ENCODE results near the gene IL16.
A peak's percentile ranks its signal among the peaks of the same experiment; 100 is the strongest.

The IL16 gene

DNA sequence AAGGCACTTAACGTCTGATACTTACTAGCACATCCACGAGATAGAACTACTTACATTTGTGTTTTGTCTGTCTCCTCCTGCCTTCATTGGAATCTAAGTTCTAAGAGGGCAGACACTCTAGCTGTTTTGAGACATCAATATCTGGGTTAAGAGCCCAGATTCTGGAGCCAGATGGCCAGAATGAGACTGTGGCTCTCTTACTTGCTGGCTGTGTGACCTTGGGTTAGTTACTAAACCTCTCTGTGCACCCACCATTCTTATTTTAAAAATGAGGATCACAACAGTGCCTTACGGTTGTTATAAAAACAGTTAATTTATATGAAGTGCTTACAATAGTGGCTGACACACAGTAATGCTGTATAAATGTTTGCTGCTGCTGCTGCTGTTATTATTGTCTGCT lies 119.6 kb downstream of the IL16 start:
- no peaks in the 10 kb centered on the region for H3K9me3 ChIP-seq (ENCODE audit: control insufficient read depth in 1 of 2, low read length in 2 of 2)
- H3K36me3 ChIP-seq (ENCODE audit: control insufficient read depth in 1 of 2, insufficient read depth in 2 of 2, low read length in 2 of 2) = peaks cover 32 to 87% of the 10 kb centered on the region in 2 donors
- H3K9ac ChIP-seq (ENCODE audit: low read depth in 1 of 2, low read length in 2 of 2) = no peak overlapping the region
- H3K4me1 ChIP-seq (ENCODE audit: control insufficient read depth in 1 of 2, insufficient read depth in 2 of 2, low read length in 2 of 2) = peaks cover 8 to 9% of the 10 kb centered on the region in 2 donors
- no peak overlapping the region for H3K27ac ChIP-seq (ENCODE audit: low read depth, low read length)
- no peaks in the 10 kb centered on the region for H3K27me3 ChIP-seq (ENCODE audit: control insufficient read depth in 1 of 2, insufficient read depth in 2 of 2, low read length in 2 of 2)
- no peak overlapping the region for H3K4me3 ChIP-seq (ENCODE audit: low read depth in 1 of 2, low read length in 2 of 2)

DNA sequence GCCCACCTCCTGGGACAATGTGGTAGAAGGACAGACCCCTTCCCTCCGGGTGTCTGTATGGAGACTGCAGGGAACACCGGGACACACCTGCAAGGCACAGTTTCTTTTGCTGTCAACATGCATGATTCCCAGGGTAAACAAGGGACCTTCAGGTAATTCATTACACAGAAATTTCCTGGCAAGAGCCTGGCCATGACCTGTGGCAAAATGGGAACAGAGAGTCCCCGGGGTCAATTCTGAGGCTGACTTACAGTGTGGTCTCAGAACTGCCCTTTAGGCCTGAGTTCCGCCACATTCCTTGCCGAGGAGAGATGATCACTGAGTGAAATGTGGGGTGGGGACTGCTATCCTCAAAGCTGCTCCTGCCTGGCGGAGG lies 121.0 kb downstream of the IL16 start:
- Histone ChIP-seq H3K27me3 (ENCODE audit: control insufficient read depth in 1 of 2, insufficient read depth in 2 of 2, low read length in 2 of 2) (no peaks in the 10 kb centered on the region), H3K36me3 (ENCODE audit: control insufficient read depth in 1 of 2, insufficient read depth in 2 of 2, low read length in 2 of 2) (peaks cover 27 to 81% of the 10 kb centered on the region in 2 donors)

DNA sequence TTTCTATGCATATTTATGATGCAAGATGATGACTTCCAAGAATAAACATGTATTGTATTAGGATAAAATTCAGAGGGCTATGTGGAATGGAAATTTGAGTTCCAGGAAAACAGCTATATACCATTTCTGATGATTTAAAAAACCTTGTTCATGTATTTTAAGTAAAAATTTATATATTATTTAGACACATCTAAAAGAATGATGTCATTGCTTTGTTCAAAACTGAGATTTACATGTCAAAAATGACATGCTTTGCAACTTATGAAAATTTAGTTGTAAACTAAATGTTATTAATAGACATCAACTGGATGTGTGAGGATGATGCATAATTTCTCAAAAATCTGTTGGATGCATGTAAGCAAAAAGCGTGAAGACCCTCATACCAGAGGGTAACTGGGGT lies 125.0 kb downstream of the IL16 start:
- Histone ChIP-seq H3K9ac (ENCODE audit: low read depth in 1 of 2, low read length in 2 of 2) (no peak overlapping the region), H3K9me3 (ENCODE audit: control insufficient read depth in 1 of 2, low read length in 2 of 2) (no peaks in the 10 kb centered on the region)

More for the DNA sequence above, 121.0 kb downstream of the IL16 start:
- Histone ChIP-seq H3K4me3 (ENCODE audit: low read depth in 1 of 2, low read length in 2 of 2) (no peak overlapping the region), H3K9ac (ENCODE audit: low read depth in 1 of 2, low read length in 2 of 2) (no peak overlapping the region), H3K27ac (ENCODE audit: low read depth, low read length) (no peak overlapping the region), H3K9me3 (ENCODE audit: control insufficient read depth in 1 of 2, low read length in 2 of 2) (no peaks in the 10 kb centered on the region), H3K4me1 (ENCODE audit: control insufficient read depth in 1 of 2, insufficient read depth in 2 of 2, low read length in 2 of 2) (peaks cover 15 to 17% of the 10 kb centered on the region in 2 donors)

DNA sequence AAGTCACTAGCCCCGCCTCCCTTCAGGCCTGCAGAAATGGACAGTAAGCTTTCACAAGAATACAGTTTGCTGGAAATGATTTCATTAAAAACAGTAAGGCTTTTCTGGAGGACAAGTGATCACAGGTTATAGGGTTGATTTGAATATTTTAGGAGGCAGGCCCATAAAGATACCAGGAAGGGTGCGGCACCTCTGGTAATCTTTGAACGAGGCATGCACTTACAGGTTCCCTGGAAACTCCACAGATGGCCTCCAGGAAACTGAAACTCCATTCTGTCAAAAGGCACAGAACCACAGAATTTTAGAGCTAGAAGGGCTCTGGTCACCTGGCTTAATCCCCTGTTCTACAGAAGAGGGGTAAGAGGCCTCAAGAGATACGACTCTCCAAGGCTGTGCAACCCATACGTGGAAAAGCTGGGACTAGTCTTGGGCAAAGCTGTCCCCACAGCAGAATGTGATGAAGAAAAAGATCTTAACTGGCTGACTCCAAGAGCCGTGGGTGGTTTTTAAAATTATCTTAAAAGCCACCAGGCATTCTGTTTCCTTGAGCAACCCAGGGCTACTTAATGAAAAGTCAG lies 126.1 kb downstream of the IL16 start:
- Histone ChIP-seq H3K4me1 (ENCODE audit: control insufficient read depth in 1 of 2, insufficient read depth in 2 of 2, low read length in 2 of 2) (peaks cover 19 to 23% of the 10 kb centered on the region in 2 donors), H3K9me3 (ENCODE audit: control insufficient read depth in 1 of 2, low read length in 2 of 2) (no peaks in the 10 kb centered on the region), H3K27ac (ENCODE audit: low read depth, low read length) (no peak overlapping the region), H3K9ac (ENCODE audit: low read depth in 1 of 2, low read length in 2 of 2) (peak overlapping the region; percentile 49 to 83), H3K4me3 (ENCODE audit: low read depth in 1 of 2, low read length in 2 of 2) (peak overlapping the region; percentile 91), H3K27me3 (ENCODE audit: control insufficient read depth in 1 of 2, insufficient read depth in 2 of 2, low read length in 2 of 2) (no peaks in the 10 kb centered on the region), H3K36me3 (ENCODE audit: control insufficient read depth in 1 of 2, insufficient read depth in 2 of 2, low read length in 2 of 2) (peaks cover 14 to 38% of the 10 kb centered on the region in 2 donors)

More for the DNA sequence above, 125.0 kb downstream of the IL16 start:
- H3K36me3 ChIP-seq (ENCODE audit: control insufficient read depth in 1 of 2, insufficient read depth in 2 of 2, low read length in 2 of 2) = peaks cover 18 to 46% of the 10 kb centered on the region in 2 donors
- H3K27me3 ChIP-seq (ENCODE audit: control insufficient read depth in 1 of 2, insufficient read depth in 2 of 2, low read length in 2 of 2) = no peaks in the 10 kb centered on the region
- H3K27ac ChIP-seq (ENCODE audit: low read depth, low read length) = no peak overlapping the region
- H3K4me3 ChIP-seq (ENCODE audit: low read depth in 1 of 2, low read length in 2 of 2) = peak overlapping the region; percentile 91
- H3K4me1 ChIP-seq (ENCODE audit: control insufficient read depth in 1 of 2, insufficient read depth in 2 of 2, low read length in 2 of 2) = peaks cover 13 to 24% of the 10 kb centered on the region in 2 donors

DNA sequence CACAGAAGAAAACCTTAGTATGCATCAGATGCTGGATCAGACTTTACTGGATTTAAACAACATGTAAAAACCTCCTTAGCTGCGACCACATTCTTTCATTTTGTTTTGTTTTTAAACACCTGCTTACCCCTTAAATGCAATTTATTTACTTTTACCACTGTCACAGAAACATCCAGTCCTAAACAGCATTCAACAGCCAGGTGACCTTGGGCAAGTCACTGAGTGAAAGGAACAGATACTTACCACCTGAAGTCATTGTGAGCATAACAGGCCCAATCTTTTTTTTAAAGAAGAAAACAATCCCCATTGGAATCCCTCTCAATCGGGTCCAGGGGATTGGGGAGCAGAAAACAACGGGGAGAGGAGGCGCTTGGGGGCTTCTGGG lies 126.9 kb downstream of the IL16 start:
- Histone ChIP-seq H3K4me1 (ENCODE audit: control insufficient read depth in 1 of 2, insufficient read depth in 2 of 2, low read length in 2 of 2) (peaks cover 19 to 21% of the 10 kb centered on the region in 2 donors), H3K4me3 (ENCODE audit: low read depth in 1 of 2, low read length in 2 of 2) (peak overlapping the region; percentile 91), H3K9me3 (ENCODE audit: control insufficient read depth in 1 of 2, low read length in 2 of 2) (no peaks in the 10 kb centered on the region), H3K9ac (ENCODE audit: low read depth in 1 of 2, low read length in 2 of 2) (peak overlapping the region; percentile 83 to 96), H3K27me3 (ENCODE audit: control insufficient read depth in 1 of 2, insufficient read depth in 2 of 2, low read length in 2 of 2) (no peaks in the 10 kb centered on the region), H3K27ac (ENCODE audit: low read depth, low read length) (no peak overlapping the region), H3K36me3 (ENCODE audit: control insufficient read depth in 1 of 2, insufficient read depth in 2 of 2, low read length in 2 of 2) (peaks cover 8 to 30% of the 10 kb centered on the region in 2 donors)

DNA sequence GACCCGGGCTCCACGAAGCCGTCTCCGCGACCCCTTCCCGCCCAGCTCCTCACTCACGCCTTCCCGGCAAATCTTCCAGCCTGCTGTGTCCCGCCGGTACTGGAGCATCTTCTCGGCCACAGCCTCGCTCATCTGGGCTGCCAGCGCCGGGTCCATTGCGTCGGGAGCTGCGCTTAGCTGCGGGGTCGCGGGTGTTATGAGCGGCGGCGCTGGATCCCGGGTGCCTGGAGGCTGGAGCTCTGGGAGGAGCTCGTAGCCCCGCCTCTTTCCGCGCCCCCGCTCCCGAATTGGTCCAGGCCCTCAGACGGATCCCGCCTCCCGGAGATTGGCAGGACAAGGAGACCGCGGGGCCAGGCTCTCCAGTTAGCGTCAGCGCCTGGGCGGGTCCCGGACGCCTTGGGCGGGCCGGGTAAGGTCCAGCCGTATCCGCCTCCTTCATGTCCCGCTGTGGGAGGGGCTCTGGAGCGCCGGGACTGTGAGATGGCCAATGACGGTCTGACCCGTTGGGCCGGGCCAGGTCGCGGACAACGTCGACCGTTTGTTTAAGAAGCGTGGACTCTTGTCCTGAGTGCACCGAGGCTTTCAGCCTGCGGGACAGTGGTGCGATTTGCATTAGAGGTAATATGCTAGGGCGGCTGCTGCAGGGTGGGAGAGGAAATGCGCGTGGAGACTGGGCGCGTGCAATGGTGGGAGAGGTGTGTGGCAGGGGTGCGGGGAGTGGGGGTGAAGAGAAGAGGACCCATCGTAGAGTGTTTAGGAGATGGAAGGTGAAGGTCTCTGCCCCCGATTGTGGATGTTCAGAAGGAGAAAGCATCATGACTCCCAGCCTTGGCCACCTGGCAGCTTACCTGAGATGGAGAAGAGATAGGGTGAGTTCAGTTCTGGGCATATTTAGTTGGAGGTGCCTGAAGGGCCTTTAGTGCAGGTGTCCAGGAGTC lies 127.5 kb downstream of the IL16 start, which contains the start of gene STARD5:
Gene STARD5, minus strand, starts transcription at position 198 of the 938 bp plus-strand sequence. Its CDS starts 42 bp downstream, at position 156.
- Histone ChIP-seq H3K36me3 (ENCODE audit: control insufficient read depth in 1 of 2, insufficient read depth in 2 of 2, low read length in 2 of 2) (peaks cover 5 to 23% of the 10 kb centered on the region in 2 donors), H3K4me1 (ENCODE audit: control insufficient read depth in 1 of 2, insufficient read depth in 2 of 2, low read length in 2 of 2) (peaks cover 18 to 19% of the 10 kb centered on the region in 2 donors), H3K27me3 (ENCODE audit: control insufficient read depth in 1 of 2, insufficient read depth in 2 of 2, low read length in 2 of 2) (no peaks in the 10 kb centered on the region), H3K27ac (ENCODE audit: low read depth, low read length) (no peak within 1 kb of the TSS), H3K9ac (ENCODE audit: low read depth in 1 of 2, low read length in 2 of 2) (peak within 1 kb of the TSS; percentile 83 to 96), H3K9me3 (ENCODE audit: control insufficient read depth in 1 of 2, low read length in 2 of 2) (no peaks in the 10 kb centered on the region), H3K4me3 (ENCODE audit: low read depth in 1 of 2, low read length in 2 of 2) (peak within 1 kb of the TSS; percentile 91 to 94)

DNA sequence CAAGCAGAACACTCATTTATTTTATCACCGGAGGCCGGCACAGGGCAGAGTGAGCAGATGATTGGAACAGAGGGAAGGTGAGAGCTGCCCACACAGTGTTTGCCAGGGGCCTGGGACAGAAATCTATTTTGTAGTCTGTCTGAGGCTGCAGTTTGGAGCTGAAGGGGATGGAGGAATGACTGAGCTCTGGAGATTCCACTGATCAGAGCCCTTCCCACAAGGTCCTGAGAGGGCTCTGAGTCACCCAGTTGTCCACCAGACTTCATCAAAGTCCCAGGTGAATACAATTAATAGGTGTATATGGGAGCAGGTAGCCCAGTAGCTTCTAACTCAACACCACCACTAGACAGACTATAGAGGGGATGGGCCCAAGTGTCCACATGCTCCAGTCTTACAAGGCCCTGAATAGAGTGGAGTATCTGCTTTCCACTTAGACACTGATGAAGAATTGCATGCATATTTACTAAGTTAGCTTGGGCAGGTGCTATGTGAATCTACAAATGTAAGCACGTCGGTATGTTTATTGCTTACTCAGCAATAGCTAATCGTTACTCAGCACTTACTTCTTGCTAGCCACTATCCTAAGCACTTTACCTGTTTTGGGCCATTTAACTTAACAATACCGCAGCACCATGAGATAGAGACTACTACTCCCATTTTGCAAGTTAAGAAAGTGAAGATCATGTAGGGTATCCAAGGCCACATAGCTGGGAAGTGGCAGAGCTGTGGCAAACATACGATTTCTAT lies 130.0 kb downstream of the IL16 start:
- Histone ChIP-seq H3K9me3 (ENCODE audit: control insufficient read depth in 1 of 2, low read length in 2 of 2) (no peaks in the 10 kb centered on the region), H3K9ac (ENCODE audit: low read depth in 1 of 2, low read length in 2 of 2) (no peak overlapping the region), H3K4me3 (ENCODE audit: low read depth in 1 of 2, low read length in 2 of 2) (no peak overlapping the region), H3K27me3 (ENCODE audit: control insufficient read depth in 1 of 2, insufficient read depth in 2 of 2, low read length in 2 of 2) (no peaks in the 10 kb centered on the region), H3K27ac (ENCODE audit: low read depth, low read length) (no peak overlapping the region), H3K36me3 (ENCODE audit: control insufficient read depth in 1 of 2, insufficient read depth in 2 of 2, low read length in 2 of 2) (peaks cover 0 to 5% of the 10 kb centered on the region in 2 donors), H3K4me1 (ENCODE audit: control insufficient read depth in 1 of 2, insufficient read depth in 2 of 2, low read length in 2 of 2) (peaks cover 18 to 19% of the 10 kb centered on the region in 2 donors)

DNA sequence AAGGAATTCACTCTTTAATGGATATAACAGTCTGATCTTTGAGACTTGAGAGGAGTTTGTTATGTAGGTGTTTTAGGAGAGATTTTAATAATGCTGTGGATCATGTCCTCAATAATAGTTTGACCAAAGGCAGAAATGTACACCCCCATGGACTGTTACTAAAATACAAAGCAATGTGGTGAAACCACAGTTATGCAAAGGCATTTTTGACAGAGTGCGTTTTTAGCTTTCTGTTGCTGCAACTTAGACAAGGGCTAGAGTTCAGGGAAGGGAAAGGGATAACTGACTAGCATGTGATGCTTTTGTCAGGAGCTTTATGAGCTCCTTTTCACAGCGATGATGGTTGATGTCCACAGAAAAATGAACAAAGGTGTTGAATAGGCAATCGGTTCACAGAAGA lies 130.8 kb downstream of the IL16 start:
- H3K9ac ChIP-seq (ENCODE audit: low read depth in 1 of 2, low read length in 2 of 2) = no peak overlapping the region
- no peaks in the 10 kb centered on the region for H3K9me3 ChIP-seq (ENCODE audit: control insufficient read depth in 1 of 2, low read length in 2 of 2)
- H3K27ac ChIP-seq (ENCODE audit: low read depth, low read length) = no peak overlapping the region
- H3K4me1 ChIP-seq (ENCODE audit: control insufficient read depth in 1 of 2, insufficient read depth in 2 of 2, low read length in 2 of 2) = peaks cover 10 to 13% of the 10 kb centered on the region in 2 donors
- no peaks in the 10 kb centered on the region for H3K27me3 ChIP-seq (ENCODE audit: control insufficient read depth in 1 of 2, insufficient read depth in 2 of 2, low read length in 2 of 2)
- no peak overlapping the region for H3K4me3 ChIP-seq (ENCODE audit: low read depth in 1 of 2, low read length in 2 of 2)
- H3K36me3 ChIP-seq (ENCODE audit: control insufficient read depth in 1 of 2, insufficient read depth in 2 of 2, low read length in 2 of 2) = no peaks in the 10 kb centered on the region

DNA sequence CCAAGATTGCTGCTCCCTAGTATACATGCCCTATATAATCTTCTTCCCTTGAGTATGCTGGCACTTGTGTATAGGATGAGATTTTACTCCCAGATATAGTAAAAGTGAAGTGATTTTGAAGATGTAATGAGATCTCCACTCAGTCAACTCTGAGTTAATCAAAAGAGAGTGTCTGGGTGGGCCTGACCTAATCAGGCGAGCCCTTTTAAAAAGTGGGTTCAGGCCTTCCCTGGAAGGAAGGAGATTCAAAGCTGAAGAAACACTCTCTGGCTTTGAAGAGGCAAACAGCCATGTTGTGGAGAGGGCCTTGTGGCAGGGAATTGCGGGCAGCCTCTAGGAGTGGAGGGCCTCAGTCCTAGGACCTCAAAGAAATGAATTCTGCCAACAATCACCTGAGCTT lies 132.8 kb downstream of the IL16 start:
- no peak overlapping the region for H3K4me3 ChIP-seq (ENCODE audit: low read depth in 1 of 2, low read length in 2 of 2)
- no peaks in the 10 kb centered on the region for H3K9me3 ChIP-seq (ENCODE audit: control insufficient read depth in 1 of 2, low read length in 2 of 2)
- no peaks in the 10 kb centered on the region for H3K36me3 ChIP-seq (ENCODE audit: control insufficient read depth in 1 of 2, insufficient read depth in 2 of 2, low read length in 2 of 2)
- no peaks in the 10 kb centered on the region for H3K27me3 ChIP-seq (ENCODE audit: control insufficient read depth in 1 of 2, insufficient read depth in 2 of 2, low read length in 2 of 2)
- H3K4me1 ChIP-seq (ENCODE audit: control insufficient read depth in 1 of 2, insufficient read depth in 2 of 2, low read length in 2 of 2) = peaks cover 5 to 11% of the 10 kb centered on the region in 2 donors
- H3K9ac ChIP-seq (ENCODE audit: low read depth in 1 of 2, low read length in 2 of 2) = no peak overlapping the region
- no peak overlapping the region for H3K27ac ChIP-seq (ENCODE audit: low read depth, low read length)

Measured in duodenal mucosa (tissue), 2 donors.